Peyer's patch (tissue), 4 donors: ENCODE data around the gene AQP12A. TPM values are rescaled to one million over a fixed set of nuclear protein-coding genes. Genes with fewer than 3 reads are reported as not detected.

Experiments used
- DNase-seq, 3 donors: peaks; one replicate each; pipeline ENCODE4 v3.0.0-alpha.2; 2017 to 2019
- H3K27ac ChIP-seq, 4 donors: fragments of 200-600 bp; sonication (generic); one replicate each; pipeline ENCODE4 v1.5.1; 2016 to 2019
- H3K27me3 ChIP-seq, 2 donors: fragments of 200-600 bp; sonication (generic); one replicate each; pipeline ENCODE4 v1.5.1; 2019
- H3K36me3 ChIP-seq, 3 donors: fragments of 200-600 bp; sonication (generic); one replicate each; pipeline ENCODE4 v1.5.1; 2016 to 2019
- H3K4me1 ChIP-seq, 4 donors: fragments of 200-600 bp; sonication (generic); one replicate each; pipeline ENCODE4 v1.5.1; 2016 to 2019
- H3K4me3 ChIP-seq, 4 donors: fragments of 200-600 bp; sonication (generic); 1 replicate in 3 of 4; 2 replicates in 1 of 4; pipeline ENCODE4 v1.5.1; 2016 to 2019; ENCODE audit warnings: mild to moderate bottlenecking in 1 of 4
- H3K9me3 ChIP-seq, 4 donors: fragments of 200-600 bp; sonication (generic); one replicate each; pipeline ENCODE4 v1.5.1; 2016 to 2019; ENCODE audit warnings: mild to moderate bottlenecking in 1 of 4
- POLR2A ChIP-seq, 2 donors: fragments of 450-650 bp; IDR thresholded peaks; one replicate each; pipeline ENCODE4 v1.5.1; 2017; ENCODE audit warnings: antibody characterized with exemption in 2 of 2, mild to moderate bottlenecking in 2 of 2, moderate library complexity in 2 of 2
- total RNA-seq, 4 donors: library from RNA; depleted of rRNA; stranded (reverse); fragments of >200 nt; gene quantifications; one replicate each; pipeline ENCODE4 v1.1.0, GENCODE V29; 2016
- TF ChIP-seq, protein P1 (sequence below), 6 experiments: fragments of 450-650 bp in 4 of 6; fragments of 200-600 bp in 2 of 6; sonication (generic) in 1 of 6; IDR thresholded peaks; one replicate each; pipeline ENCODE4 v1.5.1; 2017 to 2019; ENCODE audit warnings: antibody characterized with exemption in 6 of 6, mild to moderate bottlenecking in 3 of 6, moderate library complexity in 1 of 6

AQP12A gene
- total RNA-seq, 4 donors from 2014 or later, result 9.2 TPM; not detected in 3

DNA sequence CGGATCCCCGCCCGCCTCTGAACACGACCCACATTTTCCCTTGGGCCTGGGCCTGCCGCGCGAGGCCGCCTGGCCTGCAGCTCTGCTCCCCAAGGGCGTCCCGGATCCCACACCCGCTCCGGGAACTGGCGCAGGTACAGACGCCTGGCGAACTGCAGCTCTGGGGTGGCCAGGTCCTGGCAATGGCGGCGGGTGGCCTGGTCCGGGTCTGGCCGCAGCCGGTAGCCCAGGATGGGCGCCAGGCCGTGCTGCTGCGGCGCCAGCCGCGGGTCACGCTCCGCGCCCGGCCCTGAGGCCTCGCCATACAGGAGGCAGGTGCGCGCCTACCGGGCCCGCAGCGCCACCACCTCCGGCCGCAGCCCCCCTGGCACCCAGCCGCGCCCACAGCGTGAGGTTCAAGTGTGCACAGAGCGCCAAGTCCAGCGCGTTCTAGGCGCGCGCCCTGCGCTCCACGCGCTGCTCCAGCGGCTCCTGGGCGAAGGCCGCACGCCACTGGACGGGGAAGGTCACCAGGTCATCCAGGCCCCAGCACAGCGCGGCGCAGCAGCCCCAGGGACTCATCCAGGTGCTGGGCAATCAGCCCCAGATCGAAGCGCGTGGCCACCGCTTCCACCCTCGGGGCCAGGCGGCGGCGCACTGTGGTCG, 9.5 kb downstream of the AQP12A start:
- no peak overlapping the region for H3K27ac ChIP-seq
- H3K9me3 ChIP-seq, result no peaks in the 10 kb centered on the region
- H3K4me1 ChIP-seq, result no peaks in the 10 kb centered on the region
- H3K27me3 ChIP-seq, result no peaks in the 10 kb centered on the region
- no peak overlapping the region for H3K4me3 ChIP-seq
- H3K36me3 ChIP-seq, result no peaks in the 10 kb centered on the region
- no peak for DNase-seq
- TF ChIP-seq, protein P1, sequence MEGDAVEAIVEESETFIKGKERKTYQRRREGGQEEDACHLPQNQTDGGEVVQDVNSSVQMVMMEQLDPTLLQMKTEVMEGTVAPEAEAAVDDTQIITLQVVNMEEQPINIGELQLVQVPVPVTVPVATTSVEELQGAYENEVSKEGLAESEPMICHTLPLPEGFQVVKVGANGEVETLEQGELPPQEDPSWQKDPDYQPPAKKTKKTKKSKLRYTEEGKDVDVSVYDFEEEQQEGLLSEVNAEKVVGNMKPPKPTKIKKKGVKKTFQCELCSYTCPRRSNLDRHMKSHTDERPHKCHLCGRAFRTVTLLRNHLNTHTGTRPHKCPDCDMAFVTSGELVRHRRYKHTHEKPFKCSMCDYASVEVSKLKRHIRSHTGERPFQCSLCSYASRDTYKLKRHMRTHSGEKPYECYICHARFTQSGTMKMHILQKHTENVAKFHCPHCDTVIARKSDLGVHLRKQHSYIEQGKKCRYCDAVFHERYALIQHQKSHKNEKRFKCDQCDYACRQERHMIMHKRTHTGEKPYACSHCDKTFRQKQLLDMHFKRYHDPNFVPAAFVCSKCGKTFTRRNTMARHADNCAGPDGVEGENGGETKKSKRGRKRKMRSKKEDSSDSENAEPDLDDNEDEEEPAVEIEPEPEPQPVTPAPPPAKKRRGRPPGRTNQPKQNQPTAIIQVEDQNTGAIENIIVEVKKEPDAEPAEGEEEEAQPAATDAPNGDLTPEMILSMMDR (IDR thresholded peaks at IDR 0.05), result no peak
- no peak for TF ChIP-seq POLR2A (IDR thresholded peaks at IDR 0.05)

DNA sequence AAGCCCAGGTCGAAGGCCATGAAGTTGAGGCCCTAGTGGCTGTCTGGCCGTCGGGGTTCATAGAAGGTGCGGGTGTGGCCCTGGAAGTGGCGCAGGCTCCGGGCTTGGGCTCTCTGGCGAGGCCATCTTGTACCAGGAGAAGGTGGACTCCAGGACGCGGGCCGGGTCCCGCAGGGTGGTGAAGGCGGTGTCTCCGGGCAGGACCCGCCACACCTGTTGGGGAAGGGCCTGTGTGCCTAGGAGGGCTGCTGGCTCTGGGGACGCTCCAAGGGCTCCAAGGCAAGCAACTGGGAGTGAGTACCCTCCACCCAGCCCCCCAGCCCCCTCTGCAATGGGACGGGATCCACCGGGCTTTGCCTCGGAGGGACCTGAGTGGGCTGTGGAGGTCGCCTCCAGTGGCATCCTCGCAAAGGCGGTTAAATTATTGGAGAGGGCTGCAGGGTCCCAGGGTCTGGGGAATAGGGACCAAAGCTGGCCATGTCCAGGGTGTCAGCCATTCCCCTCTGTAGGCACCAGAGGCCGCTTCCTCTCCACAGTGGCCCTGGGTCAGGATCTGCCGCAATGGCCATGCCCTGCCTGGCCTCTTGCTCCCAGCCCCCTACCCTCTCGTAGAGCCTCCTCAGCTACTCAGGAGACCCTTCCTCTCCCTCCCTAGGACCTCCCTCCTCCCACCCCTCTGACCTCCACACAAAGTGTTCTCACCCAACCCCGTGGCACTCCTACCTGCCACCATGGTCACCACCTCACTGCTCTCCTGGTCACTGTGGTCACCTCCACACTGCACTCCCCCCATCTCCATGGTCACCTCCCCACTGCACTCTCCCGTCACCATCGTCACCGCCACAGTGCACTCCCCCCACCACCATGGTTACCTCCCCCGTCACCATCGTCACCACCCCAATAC, 10.3 kb downstream of the AQP12A start:
- H3K4me3 ChIP-seq, result no peak overlapping the region
- no peak overlapping the region for H3K27ac ChIP-seq
- H3K9me3 ChIP-seq, result no peaks in the 10 kb centered on the region
- TF ChIP-seq POLR2A (IDR thresholded peaks at IDR 0.05), result no peak
- TF ChIP-seq, protein P1 (IDR thresholded peaks at IDR 0.05), result no peak
- H3K36me3 ChIP-seq, result no peaks in the 10 kb centered on the region
- no peaks in the 10 kb centered on the region for H3K4me1 ChIP-seq
- DNase-seq, result no peak
- no peaks in the 10 kb centered on the region for H3K27me3 ChIP-seq

DNA sequence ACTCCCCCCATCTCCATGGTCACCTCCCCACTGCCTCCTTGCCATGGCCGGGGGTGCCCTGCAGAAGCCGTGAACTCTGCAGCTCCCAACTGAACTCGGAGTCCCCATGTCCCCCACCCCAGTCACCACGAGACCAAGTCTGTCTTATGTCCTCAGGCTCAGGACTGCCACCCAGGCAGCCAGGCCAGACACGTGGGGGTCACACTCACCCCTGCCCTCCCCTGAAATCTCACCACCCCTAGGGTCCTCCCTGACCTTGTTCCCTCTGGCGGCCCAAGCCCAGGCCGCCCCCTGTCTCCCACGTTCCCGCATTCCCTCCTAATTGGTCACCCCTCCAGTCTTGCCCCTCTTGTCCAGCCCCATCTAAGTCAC, 11.0 kb downstream of the AQP12A start:
- Histone ChIP-seq H3K36me3 (no peaks in the 10 kb centered on the region), H3K27me3 (no peaks in the 10 kb centered on the region), H3K4me1 (no peaks in the 10 kb centered on the region), H3K4me3 (no peak overlapping the region), H3K9me3 (no peaks in the 10 kb centered on the region), H3K27ac (no peak overlapping the region)
- DNase-seq, result no peak
- TF ChIP-seq, protein P1 (IDR thresholded peaks at IDR 0.05), result no peak
- TF ChIP-seq POLR2A (IDR thresholded peaks at IDR 0.05), result no peak

DNA sequence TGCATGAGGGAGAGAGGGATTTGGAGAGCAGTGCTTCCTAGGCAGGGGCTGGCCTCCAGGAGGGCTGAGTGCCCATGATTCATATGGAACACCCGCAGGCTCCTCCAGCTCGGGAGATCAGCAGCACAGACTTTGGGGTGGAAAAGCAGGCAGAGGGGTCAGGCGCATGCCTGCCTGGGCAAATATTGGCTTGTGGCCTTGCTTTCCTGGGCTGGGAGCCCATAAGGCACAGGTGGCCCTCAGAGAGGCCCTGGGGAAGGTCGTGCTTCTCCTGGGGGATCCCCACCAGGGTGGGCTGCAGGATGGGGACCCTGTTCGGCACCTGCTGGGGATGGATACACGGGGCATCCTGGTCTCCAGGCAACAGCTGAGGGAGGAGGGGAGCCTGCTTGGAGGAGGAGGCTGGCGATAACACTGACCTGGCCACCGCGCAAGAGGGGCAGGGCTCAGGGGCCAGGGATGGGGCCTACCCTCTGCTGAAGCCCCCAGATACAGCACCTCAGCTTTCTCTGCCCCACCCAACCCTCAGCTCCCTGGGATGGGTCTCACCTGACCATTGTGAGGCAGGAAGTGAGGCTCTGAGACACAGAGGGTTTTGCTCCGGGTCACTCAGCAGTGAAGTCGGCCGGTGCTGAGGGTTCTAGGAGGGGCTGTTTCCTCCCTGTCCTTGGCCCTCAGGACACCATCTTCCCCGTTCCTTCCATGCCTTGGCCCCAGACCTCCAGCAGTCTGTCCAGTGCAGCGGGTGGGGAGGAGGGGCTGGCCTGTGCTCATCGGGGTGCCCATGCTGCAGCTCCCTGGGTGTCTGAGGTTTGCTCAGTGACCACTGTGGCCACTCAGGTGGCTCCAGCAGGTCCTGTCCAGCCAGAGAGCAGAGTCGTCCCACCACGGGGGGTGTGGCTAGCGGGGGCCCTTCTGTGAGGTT, 12.0 kb downstream of the AQP12A start:
- DNase-seq, result no peak
- TF ChIP-seq, protein P1 (IDR thresholded peaks at IDR 0.05), result no peak
- no peak for TF ChIP-seq POLR2A (IDR thresholded peaks at IDR 0.05)
- no peaks in the 10 kb centered on the region for H3K36me3 ChIP-seq
- no peaks in the 10 kb centered on the region for H3K9me3 ChIP-seq
- H3K27me3 ChIP-seq, result no peaks in the 10 kb centered on the region
- no peak overlapping the region for H3K27ac ChIP-seq
- no peak overlapping the region for H3K4me3 ChIP-seq
- H3K4me1 ChIP-seq, result no peaks in the 10 kb centered on the region

DNA sequence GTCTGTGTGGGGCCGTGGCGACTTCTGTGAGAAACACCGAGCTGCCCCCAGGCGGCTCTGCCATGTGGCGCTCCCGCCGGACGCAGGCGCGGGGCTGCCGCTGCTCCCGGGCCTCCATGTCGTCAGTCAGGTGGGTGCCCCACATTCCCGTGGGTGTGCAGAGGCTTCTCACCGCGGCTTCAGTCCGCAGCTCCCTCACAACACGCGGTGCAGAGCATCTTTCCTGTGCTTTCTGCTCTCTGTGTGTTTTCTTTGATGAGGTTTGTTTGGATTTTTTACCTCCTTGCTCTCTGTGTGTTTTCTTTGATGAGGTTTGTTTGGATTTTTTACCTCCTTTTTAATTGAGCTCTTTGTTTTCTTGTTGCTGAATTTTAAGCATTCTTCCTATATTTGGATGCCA, 13.0 kb downstream of the AQP12A start:
- TF ChIP-seq, protein P1 (IDR thresholded peaks at IDR 0.05), result no peak
- TF ChIP-seq POLR2A (IDR thresholded peaks at IDR 0.05), result no peak
- Histone ChIP-seq H3K4me3 (no peak overlapping the region), H3K27me3 (no peaks in the 10 kb centered on the region), H3K4me1 (no peaks in the 10 kb centered on the region), H3K9me3 (no peaks in the 10 kb centered on the region), H3K27ac (no peak overlapping the region), H3K36me3 (no peaks in the 10 kb centered on the region)
- DNase-seq, result no peak
